Jurkat, Clone E6-1 (cell line): ENCODE data around the gene ARMC12. TPM values are rescaled to one million over a fixed set of nuclear protein-coding genes. Genes with fewer than 3 reads are reported as not detected.
A peak's percentile ranks its signal among the peaks of the same experiment; 100 is the strongest.
"Not testable (repeated sequence)": the region's sequence is repeated elsewhere in the genome, so short reads cannot be mapped to it uniquely, and the experiment has no call there.

Source experiments
- DNase-seq: peaks from one replicate; pipeline ENCODE4 v3.0.0-alpha.2; 2011; ENCODE audit warnings: low read depth, low spot score
- H3K4me3 ChIP-seq: 2 replicates; pipeline ENCODE4 v1.5.1; 2011; ENCODE audit warnings: mild to moderate bottlenecking, low read length, control low read depth, moderate library complexity
- polyA plus RNA-seq: library from polyadenylated mRNA; unstranded; fragments of >200 nt; gene quantifications from one replicate; pipeline ENCODE4 v1.2.1, GENCODE V29; 2012; ENCODE audit warnings: missing spikeins; ENCODE audit not compliant: insufficient read length, insufficient read depth

Gene ARMC12, protein sequence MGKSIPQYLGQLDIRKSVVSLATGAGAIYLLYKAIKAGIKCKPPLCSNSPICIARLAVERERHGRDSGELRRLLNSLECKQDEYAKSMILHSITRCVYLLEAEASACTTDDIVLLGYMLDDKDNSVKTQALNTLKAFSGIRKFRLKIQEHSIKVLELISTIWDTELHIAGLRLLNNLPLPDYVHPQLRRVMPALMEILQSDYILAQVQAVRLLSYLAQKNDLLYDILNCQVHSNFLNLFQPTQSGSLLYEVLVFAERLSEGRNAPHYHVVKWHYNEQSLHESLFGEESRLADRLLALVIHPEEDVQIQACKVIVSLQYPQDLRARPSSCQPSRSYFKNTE
- 1.9 TPM for polyA plus RNA-seq

DNA sequence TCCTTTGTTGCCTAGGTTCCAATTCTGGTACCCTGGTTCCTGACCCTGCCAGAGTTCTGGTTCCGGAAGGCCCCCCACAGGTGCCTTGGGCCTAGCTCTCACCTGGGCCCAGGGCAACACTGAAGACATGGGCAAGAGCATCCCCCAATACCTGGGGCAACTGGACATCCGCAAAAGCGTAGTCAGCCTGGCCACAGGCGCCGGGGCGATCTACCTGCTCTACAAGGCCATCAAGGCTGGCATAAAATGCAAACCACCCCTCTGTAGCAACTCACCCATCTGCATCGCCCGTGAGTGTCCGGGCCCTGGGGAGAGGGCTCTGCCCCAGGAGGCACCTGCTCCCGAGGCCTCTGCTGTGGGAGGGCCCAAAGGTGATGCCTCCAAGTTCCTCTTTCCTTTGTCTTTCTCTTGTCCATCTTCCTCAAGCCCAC lies at the start of gene ARMC12:
TSS of gene ARMC12 (plus strand) at position 51 of the 431 bp plus-strand sequence. CDS start at position 128, 77 bp downstream.
- no peak for DNase-seq
- H3K4me3 ChIP-seq: no peak within 1 kb of the TSS

GRCh38 chr6:35687658-35688604 lies 48.9 kb upstream of the ARMC12 start:
- no peak for DNase-seq
- H3K4me3 ChIP-seq: peak overlapping the region; percentile 60

DNA sequence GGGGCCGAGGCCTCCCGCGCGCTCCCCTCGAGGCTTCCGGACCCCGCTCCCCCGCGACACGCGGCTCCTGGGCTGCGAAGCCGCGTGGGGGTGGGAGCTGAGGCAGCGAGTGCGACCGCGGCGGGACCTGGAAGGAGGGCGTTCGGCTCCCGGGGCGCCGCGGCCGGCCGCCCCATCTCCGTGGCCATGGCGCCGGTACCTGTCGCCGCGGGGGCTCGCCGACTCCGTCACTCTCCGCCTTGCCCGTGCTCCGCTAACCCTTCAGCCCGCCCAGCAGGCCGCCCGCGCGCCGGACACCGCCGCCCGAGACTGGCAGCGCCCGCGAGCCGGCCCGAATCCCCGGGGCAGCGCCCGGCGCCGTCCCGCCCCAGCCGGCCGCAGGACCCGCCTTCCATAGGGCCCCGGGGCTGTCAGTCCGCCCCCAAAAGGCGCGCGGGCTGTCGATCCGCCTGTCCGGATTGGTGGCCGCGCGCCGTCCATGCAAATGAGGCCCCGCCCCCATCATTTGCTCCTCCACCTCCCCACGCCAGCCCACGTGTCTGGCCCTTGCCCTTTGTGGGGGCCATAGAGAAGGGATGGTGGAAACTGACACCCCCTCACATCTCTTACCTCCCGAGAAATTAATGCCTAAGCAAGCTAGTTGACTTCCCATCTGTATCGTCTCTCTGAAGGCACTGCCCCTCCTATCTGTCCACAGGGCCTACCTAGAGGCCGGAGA lies 48.1 kb upstream of the ARMC12 start, which contains the start of gene FKBP5:
TSS of gene FKBP5 (minus strand) at position 311 of the 718 bp plus-strand sequence. CDS start 46,091 bp downstream, outside the sequence.
- DNase-seq: peak; percentile 73
- peak within 1 kb of the TSS; percentile 60 for H3K4me3 ChIP-seq

- H3K4me3 ChIP-seq, DNase-seq: not testable (repeated sequence)
Observed at GRCh38 chr6:35690006-35690405, 46.8 kb upstream of the ARMC12 start.

DNA sequence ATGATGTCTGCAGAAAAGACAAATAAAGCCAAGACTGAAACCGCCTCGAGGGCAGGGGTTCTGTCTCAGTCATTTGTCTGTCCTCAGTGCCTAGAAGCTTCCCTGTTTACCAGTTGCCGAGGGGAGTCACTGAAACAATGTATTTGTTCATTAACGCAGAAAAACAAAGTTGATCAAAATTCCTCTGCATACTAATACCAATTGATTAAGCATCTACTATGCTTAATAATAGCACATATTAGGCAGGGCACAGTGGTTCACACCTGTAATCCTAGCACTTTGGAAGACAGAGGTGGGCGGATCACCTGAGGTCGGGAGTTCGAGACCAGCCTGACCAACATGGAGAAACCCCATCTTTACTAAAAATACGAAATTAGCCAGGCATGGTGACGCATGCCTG lies 46.3 kb upstream of the ARMC12 start:
- DNase-seq: no peak
- H3K4me3 ChIP-seq: no peak overlapping the region

DNA sequence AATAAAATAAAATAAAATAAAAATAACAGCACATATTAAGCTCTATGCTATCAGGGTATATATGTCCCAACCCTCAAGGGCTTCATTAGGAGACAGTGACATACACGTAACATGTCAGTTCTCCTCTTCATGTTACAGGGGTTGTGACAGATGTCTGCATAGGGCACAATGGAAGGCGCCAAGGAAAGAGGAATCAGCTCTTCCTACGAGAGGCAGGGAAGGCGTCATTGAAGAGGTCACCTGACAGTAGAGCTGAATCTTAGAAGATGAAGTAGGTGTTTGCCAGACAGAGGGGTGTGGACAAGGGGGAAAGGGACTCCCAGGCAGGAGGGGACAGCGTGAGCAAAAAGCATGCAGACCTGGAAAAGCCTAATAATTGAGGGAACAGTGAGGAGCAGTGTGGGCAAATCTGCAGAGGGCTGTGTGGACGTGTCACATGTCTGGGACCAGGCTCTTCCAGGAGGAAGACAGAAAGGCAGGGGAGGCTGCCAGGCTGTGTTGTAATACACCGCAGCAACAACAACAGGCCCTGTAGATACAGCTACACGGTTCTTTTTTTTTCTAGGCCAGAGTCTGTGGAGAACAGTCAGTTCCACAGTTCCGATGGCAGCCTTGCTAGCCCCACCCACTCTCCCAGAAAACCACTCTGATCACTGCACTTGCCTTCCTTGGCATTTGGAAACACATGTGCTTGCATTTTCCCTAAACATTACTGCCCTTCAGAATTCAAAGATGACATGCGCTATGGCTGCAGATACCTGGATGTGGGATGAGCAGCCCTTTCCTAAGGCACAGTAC lies 45.6 kb upstream of the ARMC12 start:
- no peak for DNase-seq
- no peak overlapping the region for H3K4me3 ChIP-seq

GRCh38 chr6:35694462-35694861 lies 42.4 kb upstream of the ARMC12 start:
- H3K4me3 ChIP-seq: no peak overlapping the region
- no peak for DNase-seq

- H3K4me3 ChIP-seq, DNase-seq: not testable (repeated sequence)
Observed at GRCh38 chr6:35698430-35698829, 38.4 kb upstream of the ARMC12 start.

GRCh38 chr6:35698858-35699257 lies 38.0 kb upstream of the ARMC12 start:
- no peak for DNase-seq
- H3K4me3 ChIP-seq: no peak overlapping the region

DNA sequence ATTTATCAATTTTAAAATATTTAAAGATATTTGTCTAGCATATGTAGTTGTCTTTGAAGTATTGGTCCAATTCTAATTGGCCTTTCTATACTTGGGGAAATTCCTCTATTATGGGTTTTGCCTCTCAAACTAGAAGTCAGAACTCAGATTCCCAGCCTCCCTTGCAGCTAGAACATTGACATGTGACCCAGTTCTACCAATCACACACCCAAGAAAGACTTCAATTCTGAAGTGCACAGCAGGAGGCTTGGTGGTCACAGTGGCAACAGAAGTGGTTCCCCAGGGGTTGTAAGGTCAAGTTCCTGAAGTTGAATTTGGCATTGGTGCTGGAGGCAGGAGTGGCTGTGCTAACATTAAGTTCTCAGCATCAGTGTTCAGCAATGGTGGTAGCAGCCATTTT lies 33.3 kb upstream of the ARMC12 start:
- no peak for DNase-seq
- H3K4me3 ChIP-seq: no peak overlapping the region

GRCh38 chr6:35706468-35706867 lies 30.4 kb upstream of the ARMC12 start:
- H3K4me3 ChIP-seq: no peak overlapping the region
- no peak for DNase-seq

- H3K4me3 ChIP-seq: no peak overlapping the region
- DNase-seq: no peak
Observed at GRCh38 chr6:35707714-35708407, 29.0 kb upstream of the ARMC12 start.

- no peak for DNase-seq
- H3K4me3 ChIP-seq: no peak overlapping the region
Observed at GRCh38 chr6:35708585-35708984, 28.2 kb upstream of the ARMC12 start.

- no peak for DNase-seq
- H3K4me3 ChIP-seq: no peak overlapping the region
Observed at GRCh38 chr6:35710241-35710847, 26.5 kb upstream of the ARMC12 start.

- H3K4me3 ChIP-seq: no peak overlapping the region
- no peak for DNase-seq
Observed at GRCh38 chr6:35711731-35712130, 25.1 kb upstream of the ARMC12 start.

DNA sequence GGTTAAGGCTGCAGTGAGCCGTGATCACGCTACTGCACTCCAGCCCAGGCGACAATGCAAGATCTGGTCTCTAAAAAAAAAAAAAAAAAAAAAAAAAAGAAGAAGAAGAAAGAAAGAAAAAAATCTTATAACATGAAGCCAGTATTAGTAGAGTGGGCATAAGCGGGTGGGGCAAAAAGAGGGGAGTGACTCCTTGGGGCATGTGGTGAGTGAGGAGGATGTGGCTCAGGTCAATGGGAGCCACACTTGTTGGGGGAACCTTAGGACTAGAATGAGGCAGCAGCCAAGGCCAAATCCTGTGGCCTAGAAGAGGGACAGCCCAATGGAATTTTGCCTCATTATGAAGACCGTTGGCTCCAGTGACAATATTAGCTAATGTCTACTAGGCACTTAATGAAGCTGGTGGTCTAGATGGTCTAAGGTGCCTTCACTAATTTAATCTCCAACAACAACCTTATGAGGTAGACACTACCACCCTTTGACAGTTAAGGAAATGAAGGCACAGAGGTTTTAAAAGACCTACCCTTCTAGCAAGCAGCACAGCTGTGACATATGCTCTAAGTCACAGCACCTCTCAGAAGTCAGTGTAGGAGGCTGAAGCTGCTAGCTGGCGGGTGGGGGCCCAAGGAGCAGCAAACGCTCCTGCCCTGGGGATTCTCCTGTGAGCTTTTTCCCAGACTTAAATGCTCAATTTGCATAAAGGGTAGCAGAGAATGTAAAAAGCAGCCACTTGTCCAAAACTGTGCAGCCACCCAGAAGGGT lies 23.6 kb upstream of the ARMC12 start:
- H3K4me3 ChIP-seq: no peak overlapping the region
- no peak for DNase-seq

DNA sequence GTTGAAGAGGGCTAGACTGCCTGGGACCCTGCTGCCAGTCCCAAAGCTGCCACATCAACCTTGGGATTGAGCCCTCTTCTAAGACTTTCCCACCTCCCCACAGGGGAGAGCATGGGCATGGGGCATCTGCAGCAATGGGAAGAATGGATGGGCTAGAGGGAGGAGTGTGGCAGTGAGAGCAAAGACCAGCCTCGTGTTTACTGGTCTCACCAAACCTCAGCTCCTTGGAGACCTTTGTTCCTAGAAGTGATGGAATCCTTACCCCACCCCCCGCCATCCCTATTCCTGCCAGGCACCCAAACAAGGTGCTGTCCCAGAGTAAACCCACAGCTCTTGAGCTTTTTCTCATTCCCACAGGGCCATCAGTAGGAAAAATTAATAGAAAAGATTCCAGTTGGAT lies 20.0 kb upstream of the ARMC12 start:
- H3K4me3 ChIP-seq: no peak overlapping the region
- no peak for DNase-seq
